ENCODE results near the gene ZEB1.
A peak's percentile ranks its signal among the peaks of the same experiment; 100 is the strongest.
"Not testable (repeated sequence)": the region's sequence is repeated elsewhere in the genome, so short reads cannot be mapped to it uniquely, and the experiment has no call there.

ZEB1 gene

DNA sequence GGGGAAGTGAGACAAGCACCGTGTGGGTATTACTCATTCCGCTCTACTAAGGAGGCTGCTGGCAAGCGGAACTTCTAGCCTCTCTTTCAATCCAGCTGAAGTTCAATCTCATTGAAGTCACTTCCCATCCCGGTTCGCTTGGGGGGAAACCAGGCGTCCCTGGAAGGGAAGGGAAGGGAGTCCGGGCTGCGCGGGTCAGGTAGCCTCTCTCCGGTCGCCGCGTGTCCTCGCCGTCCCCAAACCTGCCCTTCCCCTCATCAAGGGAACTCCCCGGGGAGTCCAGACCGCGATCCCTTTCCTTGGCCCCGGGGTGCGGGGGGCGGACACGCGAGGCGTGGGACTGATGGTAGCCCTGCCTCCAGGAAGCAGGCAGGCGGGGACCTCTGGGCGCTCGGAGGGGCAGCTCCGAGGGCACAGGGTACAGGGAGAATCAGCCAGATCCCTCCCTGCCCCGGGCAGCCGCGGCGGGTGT lies 598 bp upstream of the ZEB1 start:
- peak; percentile 52 for DNase-seq (ENCODE audit: low read depth, low spot score)

- no peak for DNase-seq (ENCODE audit: low read depth, low spot score)
These were observed 860 bp downstream of the ZEB1 start for GRCh38 chr10:31319602-31320549.

DNA sequence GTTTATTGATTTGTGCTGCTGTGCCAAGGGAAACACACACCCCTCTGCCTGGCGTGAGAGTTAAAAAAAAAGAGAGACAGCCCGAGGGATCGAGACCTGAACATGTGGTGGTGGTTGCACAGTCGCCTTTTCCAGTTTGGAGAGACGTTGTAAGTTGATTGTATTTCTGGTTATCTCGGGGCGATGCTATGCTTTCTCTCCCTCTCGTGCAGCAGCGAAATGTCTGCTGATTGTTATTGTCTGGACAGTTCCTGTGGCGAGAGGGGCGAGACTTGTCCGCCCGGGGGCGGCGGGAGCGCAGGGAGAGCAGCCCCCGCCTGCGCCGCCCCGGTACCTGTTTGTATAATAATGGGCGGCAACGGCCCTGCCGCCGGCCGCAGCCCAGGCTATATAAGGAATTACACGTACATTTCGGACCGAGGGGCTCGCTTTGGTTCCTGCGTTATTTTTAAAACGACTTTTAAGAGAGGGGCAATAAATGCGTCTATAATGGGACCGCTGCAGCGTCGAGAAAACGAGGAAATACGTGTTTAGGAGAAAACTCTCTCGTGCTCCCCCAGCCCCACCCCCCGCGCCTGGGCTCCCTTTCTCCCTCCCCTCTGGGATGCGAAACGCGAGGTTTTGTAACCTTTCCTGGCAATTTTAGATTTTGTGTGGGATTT lies 1.7 kb downstream of the ZEB1 start:
- no peak for DNase-seq (ENCODE audit: low read depth, low spot score)

- DNase-seq (ENCODE audit: low read depth, low spot score), result peak; percentile 26
These were observed 2.5 kb downstream of the ZEB1 start for GRCh38 chr10:31321396-31321941.

- no peak for DNase-seq (ENCODE audit: low read depth, low spot score)
These were observed 3.6 kb downstream of the ZEB1 start for GRCh38 chr10:31322647-31323046.

GRCh38 chr10:31340343-31340742 lies 21.3 kb downstream of the ZEB1 start:
- DNase-seq (ENCODE audit: low read depth, low spot score), result no peak

- DNase-seq (ENCODE audit: low read depth, low spot score), result no peak
These were observed 22.5 kb downstream of the ZEB1 start for GRCh38 chr10:31341552-31341951.

GRCh38 chr10:31343009-31343408 lies 24.0 kb downstream of the ZEB1 start:
- no peak for DNase-seq (ENCODE audit: low read depth, low spot score)

DNA sequence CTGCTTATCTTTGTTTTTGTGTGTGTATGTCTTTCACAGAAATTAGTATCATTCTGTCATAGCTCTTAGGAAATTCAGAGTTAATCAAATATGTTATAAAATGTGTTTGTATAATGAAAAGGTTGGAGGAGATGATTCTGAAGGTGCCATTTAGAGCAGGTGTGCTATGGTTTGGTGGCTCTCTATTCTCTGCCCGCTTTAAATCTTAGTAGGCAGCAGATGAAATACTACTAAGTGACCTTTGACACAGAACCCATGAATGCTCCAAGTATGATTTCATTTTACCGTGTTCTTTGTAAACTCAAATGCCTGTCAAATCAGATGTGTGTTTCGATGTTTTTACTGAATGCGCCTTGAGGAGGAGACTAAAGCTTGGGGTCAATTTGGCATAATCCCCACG lies 24.5 kb downstream of the ZEB1 start:
- DNase-seq (ENCODE audit: low read depth, low spot score), result no peak

GRCh38 chr10:31345886-31346285 lies 26.9 kb downstream of the ZEB1 start:
- DNase-seq (ENCODE audit: low read depth, low spot score), result no peak

- no peak for DNase-seq (ENCODE audit: low read depth, low spot score)
These were observed 27.9 kb downstream of the ZEB1 start for GRCh38 chr10:31346953-31347352.

DNA sequence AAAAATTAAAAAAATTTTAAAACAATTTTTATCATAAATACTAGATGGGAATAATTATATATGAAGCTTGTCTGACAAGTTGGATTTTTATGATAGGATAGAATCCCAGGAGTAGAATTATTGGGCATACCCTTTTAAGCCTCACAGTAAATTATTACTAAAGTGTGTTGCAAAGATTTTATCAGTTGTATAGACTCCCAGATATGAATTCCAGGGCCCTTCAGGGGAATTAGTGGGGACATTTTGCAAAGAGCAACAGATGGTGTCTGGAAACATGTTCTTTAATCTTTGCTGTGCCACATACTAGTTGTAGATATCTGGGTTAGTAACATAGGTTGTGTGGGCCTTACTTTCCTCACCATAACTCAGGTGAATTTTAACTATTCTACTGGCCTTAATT lies 28.7 kb downstream of the ZEB1 start:
- DNase-seq (ENCODE audit: low read depth, low spot score), result no peak

DNA sequence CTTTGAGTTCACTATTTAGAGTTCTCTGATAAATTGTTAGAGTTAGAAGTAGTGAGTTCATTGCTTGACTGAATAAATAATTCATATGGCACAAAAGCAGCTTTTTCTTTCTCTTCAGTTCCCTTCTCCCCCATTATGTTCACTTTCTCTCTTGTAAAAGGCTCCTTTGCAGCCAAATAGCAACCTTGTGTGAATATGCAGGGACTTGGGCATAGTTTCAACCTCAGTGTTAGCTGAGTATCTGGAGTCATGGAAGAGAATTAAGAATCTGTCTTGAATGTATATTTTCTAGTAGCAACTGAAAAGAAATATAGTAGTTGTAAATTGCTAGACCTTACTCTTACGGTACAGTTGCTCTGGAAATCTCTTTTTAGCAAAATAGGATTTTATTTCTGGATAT lies 31.9 kb downstream of the ZEB1 start:
- no peak for DNase-seq (ENCODE audit: low read depth, low spot score)

- DNase-seq (ENCODE audit: low read depth, low spot score), result no peak
These were observed 33.6 kb downstream of the ZEB1 start for GRCh38 chr10:31352436-31353226.

GRCh38 chr10:31353574-31353973 lies 34.6 kb downstream of the ZEB1 start:
- DNase-seq (ENCODE audit: low read depth, low spot score), result peak; percentile 15

DNA sequence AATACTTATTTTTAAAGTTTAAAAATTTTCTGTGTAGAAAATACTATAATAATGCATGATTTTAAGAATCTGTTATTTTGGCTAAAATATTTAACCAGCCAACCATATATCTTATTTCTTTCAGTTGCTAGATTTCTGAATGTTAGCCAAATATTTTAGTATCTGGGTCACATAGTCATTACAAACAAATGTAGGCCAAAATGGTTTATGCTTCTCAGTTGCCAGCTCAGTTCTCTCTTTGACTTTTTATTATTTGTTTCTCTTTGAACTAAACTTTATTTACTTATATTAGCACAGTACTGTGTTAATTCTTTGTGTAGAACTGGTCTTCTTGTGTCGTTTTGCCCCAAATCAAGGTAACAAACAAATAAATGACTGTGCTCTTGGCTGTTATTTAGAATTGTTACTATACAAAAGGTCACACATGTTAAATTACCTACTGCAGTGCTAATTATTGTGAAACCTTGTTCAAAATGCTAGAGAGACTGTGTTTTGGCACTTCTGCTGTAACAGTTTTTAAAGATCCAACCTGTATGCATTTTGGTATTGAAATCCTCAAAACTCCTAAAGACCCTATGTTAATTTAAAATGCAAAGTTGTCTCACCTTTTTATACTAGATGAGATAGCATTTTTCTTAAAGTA lies 39.8 kb downstream of the ZEB1 start:
- no peak for DNase-seq (ENCODE audit: low read depth, low spot score)

DNA sequence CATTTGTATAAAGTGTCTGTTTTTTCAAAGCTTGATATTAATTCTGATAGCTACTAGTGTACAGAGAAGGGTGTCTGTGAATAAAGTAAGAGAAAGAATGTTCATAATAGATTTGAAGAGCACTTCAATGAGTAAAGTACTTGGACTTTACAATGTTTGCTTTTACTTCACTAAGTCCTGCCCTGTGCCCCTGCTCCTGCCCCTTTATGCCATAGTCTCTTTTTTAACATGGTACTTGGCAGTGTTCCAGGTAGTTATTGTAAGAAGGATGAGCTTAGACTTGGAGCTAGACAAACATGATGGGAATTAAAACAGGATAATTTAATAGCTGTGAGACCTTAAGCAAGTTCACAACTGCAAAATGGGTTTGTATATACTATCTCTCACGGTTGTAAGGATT lies 41.0 kb downstream of the ZEB1 start:
- no peak for DNase-seq (ENCODE audit: low read depth, low spot score)

GRCh38 chr10:31361475-31361874 lies 42.5 kb downstream of the ZEB1 start:
- DNase-seq (ENCODE audit: low read depth, low spot score), result not testable (repeated sequence)

GRCh38 chr10:31362023-31362641 lies 43.1 kb downstream of the ZEB1 start:
- DNase-seq (ENCODE audit: low read depth, low spot score), result no peak

GRCh38 chr10:31363696-31364095 lies 44.7 kb downstream of the ZEB1 start:
- not testable (repeated sequence) for DNase-seq (ENCODE audit: low read depth, low spot score)

- not testable (repeated sequence) for DNase-seq (ENCODE audit: low read depth, low spot score)
These were observed 45.2 kb downstream of the ZEB1 start for GRCh38 chr10:31364238-31364637.
